Left ventricle myocardium inferior (tissue), 1 donor: ENCODE measurements around the gene KLHL29. TPM values are rescaled to one million over a fixed set of nuclear protein-coding genes. Genes with fewer than 3 reads are reported as not detected.

Source experiments
- DNase-seq: peaks from one replicate; pipeline ENCODE4 v3.0.0-alpha.2; 2020
- H3K27ac ChIP-seq: fragments of 200-600 bp; replicated peaks from 2 replicates; pipeline ENCODE4 v1.8.0; 2021
- H3K27me3 ChIP-seq: fragments of 200-600 bp; 2 replicates; pipeline ENCODE4 v1.8.0; 2021; ENCODE audit warnings: low read depth
- H3K36me3 ChIP-seq: fragments of 200-600 bp; 2 replicates; pipeline ENCODE4 v1.8.0; 2021
- H3K4me1 ChIP-seq: fragments of 200-600 bp; 2 replicates; pipeline ENCODE4 v1.8.0; 2021
- H3K4me3 ChIP-seq: fragments of 200-600 bp; 2 replicates; pipeline ENCODE4 v1.8.0; 2021; ENCODE audit warnings: mild to moderate bottlenecking, moderate library complexity
- H3K9me3 ChIP-seq: fragments of 200-600 bp; replicated peaks from 2 replicates; pipeline ENCODE4 v1.8.0; 2021
- CTCF ChIP-seq: fragments of 200-600 bp; IDR thresholded peaks from 2 replicates; pipeline ENCODE4 v1.8.0; 2021; ENCODE audit warnings: antibody characterized with exemption, mild to moderate bottlenecking, borderline replicate concordance
- intact Hi-C: fragments of 100-400 bp; cut with micrococcal nuclease; formaldehyde crosslinking; loops from one replicate; pipeline ENCODE4 v1.11.0; 2022
- total RNA-seq: library from RNA; stranded (reverse); fragmentation: NEBNext Ultra II Directional; extraction: Animal tissue kit (Norgen Biotek cat#: 25700); gene quantifications from one replicate; pipeline ENCODE4 v1.2.1, GENCODE V29; 2021
- donor health status: DM: no; HTN: yes; CAD: no; lungs with severe emphysema.

Gene KLHL29
- total RNA-seq, 1 donor from 2014 or later = 1.1 TPM

GRCh38 chr2:23696752-23697045 lies 311.7 kb downstream of the KLHL29 start:
- Histone ChIP-seq H3K27me3 (no peaks in the 10 kb centered on the region), H3K4me1 (peaks cover 9% of the 10 kb centered on the region), H3K9me3 (no peaks in the 10 kb centered on the region), H3K27ac (no peak overlapping the region), H3K36me3 (peaks cover 9% of the 10 kb centered on the region), H3K4me3 (no peak overlapping the region)
- no peak for TF ChIP-seq CTCF
- DNase-seq = no peak
- intact Hi-C loops = no loop called here

- Histone ChIP-seq H3K27ac (no peak overlapping the region), H3K36me3 (peaks cover 9% of the 10 kb centered on the region), H3K9me3 (no peaks in the 10 kb centered on the region), H3K4me1 (peaks cover 9% of the 10 kb centered on the region), H3K4me3 (no peak overlapping the region), H3K27me3 (no peaks in the 10 kb centered on the region)
- no peak for TF ChIP-seq CTCF
- DNase-seq = no peak
- intact Hi-C loops = no loop called here
Observed at GRCh38 chr2:23697256-23698075, 312.5 kb downstream of the KLHL29 start.

- no peak for TF ChIP-seq CTCF
- Histone ChIP-seq H3K4me1 (peaks cover 9% of the 10 kb centered on the region), H3K27ac (no peak overlapping the region), H3K9me3 (no peaks in the 10 kb centered on the region), H3K36me3 (peaks cover 9% of the 10 kb centered on the region), H3K27me3 (no peaks in the 10 kb centered on the region), H3K4me3 (no peak overlapping the region)
- intact Hi-C loops = no loop called here
- no peak for DNase-seq
Observed at GRCh38 chr2:23698116-23698693, 313.2 kb downstream of the KLHL29 start.

GRCh38 chr2:23698721-23699579 lies 314.0 kb downstream of the KLHL29 start:
- H3K36me3 ChIP-seq = peaks cover 9% of the 10 kb centered on the region
- intact Hi-C loops = no loop called here

More at GRCh38 chr2:23698721-23699579, 314.0 kb downstream of the KLHL29 start:
- Histone ChIP-seq H3K4me1 (peaks cover 9% of the 10 kb centered on the region), H3K27me3 (no peaks in the 10 kb centered on the region), H3K27ac (no peak overlapping the region), H3K4me3 (no peak overlapping the region), H3K9me3 (no peaks in the 10 kb centered on the region)
- TF ChIP-seq CTCF = no peak
- no peak for DNase-seq
